GM23338 (cell line): ENCODE data around the gene C9orf85. TPM values are rescaled to one million over a fixed set of nuclear protein-coding genes. Genes with fewer than 3 reads are reported as not detected.

Experiments used
- ATAC-seq: fragments of 200-7000 bp; cut with Tn5 transposase; 3 replicates; pipeline ENCODE4 v1.9.1; 2020
- DNase-seq: peaks from one replicate; pipeline ENCODE4 v3.0.0-alpha.2; 2015; ENCODE audit warnings: low spot score
- H2AFZ ChIP-seq: fragments of 200-600 bp; sonication (generic); 2 replicates; pipeline ENCODE4 v1.8.0; 2016; ENCODE audit warnings: antibody characterized with exemption, mild to moderate bottlenecking, moderate library complexity
- H3F3A ChIP-seq: fragments of 200-600 bp; sonication (generic); replicated peaks from 2 replicates; pipeline ENCODE4 v1.8.0; 2017; ENCODE audit warnings: antibody characterized with exemption, mixed run types, low read depth
- H3K27ac ChIP-seq: fragments of 200-600 bp; sonication (generic); 2 replicates; pipeline ENCODE4 v1.6.1; 2016; ENCODE audit warnings: low read depth
- H3K27me3 ChIP-seq: fragments of 200-600 bp; sonication (generic); 2 replicates; pipeline ENCODE4 v1.8.0; 2016; ENCODE audit warnings: mild to moderate bottlenecking, mixed run types, moderate library complexity; ENCODE audit not compliant: insufficient read depth
- H3K36me3 ChIP-seq: fragments of 200-600 bp; sonication (generic); 2 replicates; pipeline ENCODE4 v1.8.0; 2016; ENCODE audit warnings: mild to moderate bottlenecking; ENCODE audit not compliant: insufficient read depth
- H3K4me1 ChIP-seq: fragments of 200-600 bp; sonication (generic); 2 replicates; pipeline ENCODE4 v1.8.0; 2016; ENCODE audit warnings: mild to moderate bottlenecking, moderate library complexity; ENCODE audit not compliant: insufficient read depth
- H3K4me2 ChIP-seq: fragments of 200-600 bp; sonication (generic); 2 replicates; pipeline ENCODE4 v1.7.1; 2017; ENCODE audit warnings: mixed run types
- H3K4me3 ChIP-seq: fragments of 200-600 bp; sonication (generic); 2 replicates; pipeline ENCODE4 v1.6.1; 2016; ENCODE audit warnings: mixed run types
- H3K79me2 ChIP-seq: fragments of 200-600 bp; sonication (generic); replicated peaks from 2 replicates; pipeline ENCODE4 v1.8.0; 2017; ENCODE audit warnings: mild to moderate bottlenecking; ENCODE audit not compliant: insufficient read depth
- H3K9me2 ChIP-seq: fragments of 200-600 bp; sonication (generic); 2 replicates; pipeline ENCODE4 v1.8.0; 2017; ENCODE audit not compliant: insufficient read depth
- H4K20me1 ChIP-seq: fragments of 200-600 bp; sonication (generic); replicated peaks from 2 replicates; pipeline ENCODE4 v1.8.0; 2017; ENCODE audit warnings: mild to moderate bottlenecking; ENCODE audit not compliant: insufficient read depth
- H3K27ac Mint-ChIP-seq: 2 replicates; pipeline ENCODE4 v1.8.0; 2020; ENCODE audit warnings: inconsistent platforms, mild to moderate bottlenecking, moderate library complexity, mixed read lengths
- H3K27me3 Mint-ChIP-seq: 3 replicates; pipeline ENCODE4 v1.8.0; 2022; ENCODE audit warnings: low read depth, mild to moderate bottlenecking, moderate library complexity, mixed read lengths, inconsistent platforms; ENCODE audit not compliant: insufficient read depth, poor library complexity
- H3K36me3 Mint-ChIP-seq: 3 replicates; pipeline ENCODE4 v1.8.0; 2021; ENCODE audit warnings: low read depth, mild to moderate bottlenecking, inconsistent platforms, moderate library complexity, mixed read lengths
- H3K4me1 Mint-ChIP-seq: 3 replicates; pipeline ENCODE4 v1.8.0; 2020; ENCODE audit warnings: mild to moderate bottlenecking, inconsistent platforms, mixed read lengths
- H3K4me3 Mint-ChIP-seq: 3 replicates; pipeline ENCODE4 v1.8.0; 2021; ENCODE audit warnings: moderate library complexity, mild to moderate bottlenecking, inconsistent platforms, mixed read lengths
- H3K9me3 Mint-ChIP-seq: 3 replicates; pipeline ENCODE4 v1.8.0; 2020; ENCODE audit warnings: moderate library complexity, mild to moderate bottlenecking, inconsistent platforms, mixed read lengths
- CREB1 ChIP-seq: fragments of 250-450 bp; sonication (Bioruptor Pico); IDR thresholded peaks from 2 replicates; pipeline ENCODE4 v1.5.0; 2020; ENCODE audit warnings: low read depth, mild to moderate bottlenecking, moderate library complexity
- ETS1 ChIP-seq: IDR thresholded peaks from 2 replicates; pipeline ENCODE4 v1.6.1; 2016; ENCODE audit warnings: antibody characterized with exemption
- EZH2phosphoT487 ChIP-seq: fragments of 200-600 bp; sonication (generic); IDR thresholded peaks from one replicate; pipeline ENCODE4 v1.8.1; 2018; ENCODE audit warnings: antibody characterized with exemption; ENCODE audit not compliant: unreplicated experiment
- JUNB ChIP-seq: IDR thresholded peaks from one replicate; pipeline ENCODE4 v1.6.1; 2016; ENCODE audit warnings: antibody characterized with exemption; ENCODE audit not compliant: unreplicated experiment
- REST ChIP-seq: IDR thresholded peaks from one replicate; pipeline ENCODE4 v1.6.1; 2018; ENCODE audit warnings: antibody characterized with exemption; ENCODE audit not compliant: unreplicated experiment
- STAT1 ChIP-seq: IDR thresholded peaks from one replicate; pipeline ENCODE4 v1.6.1; 2016; ENCODE audit warnings: antibody characterized with exemption; ENCODE audit not compliant: unreplicated experiment
- ZNF114 ChIP-seq: fragments of 250-450 bp; sonication (Bioruptor Pico); IDR thresholded peaks from 2 replicates; pipeline ENCODE4 v1.5.0; 2020; ENCODE audit warnings: mild to moderate bottlenecking, moderate library complexity
- ZNF462 ChIP-seq: fragments of 250-450 bp; sonication (Bioruptor Pico); IDR thresholded peaks from 2 replicates; pipeline ENCODE4 v1.5.0; 2020; ENCODE audit warnings: mild to moderate bottlenecking, moderate library complexity
- polyA plus RNA-seq: library from polyadenylated mRNA; unstranded; fragments of >200 nt; fragmentation: Nextera tagmentation; extraction: Ambion mirVana; gene quantifications from 2 replicates; pipeline ENCODE4 v1.2.1, GENCODE V29; 2016
- total RNA-seq: library from RNA; depleted of rRNA; stranded (reverse); fragments of >200 nt; shearing (Covaris generic); gene quantifications from 2 replicates; pipeline ENCODE4 v1.2.3, GENCODE V29; 2014

The C9orf85 gene
- total and polyA plus RNA-seq, 2 experiments from 2014 or later = 10.3 to 20.8 TPM

- Histone ChIP-seq H3K4me1 (peaks cover 19% of the 10 kb centered on the region), H3K4me2 (no peak overlapping the region), H2AFZ (no peak overlapping the region), H3K36me3 (no peaks in the 10 kb centered on the region), H4K20me1 (no peaks in the 10 kb centered on the region), H3K27me3 (no peaks in the 10 kb centered on the region), H3F3A (no peaks in the 10 kb centered on the region), H3K9me2 (0 out of 2 replicates have a peak, but pooled peaks cover 3% of the 10 kb centered on the region), H3K79me2 (no peaks in the 10 kb centered on the region), H3K27ac (no peak overlapping the region), H3K4me3 (no peak overlapping the region)
- H3K4me1 Mint-ChIP-seq = peaks cover 31% of the 10 kb centered on the region
- TF ChIP-seq REST = no peak
- TF ChIP-seq EZH2phosphoT487 = no peak
- TF ChIP-seq CREB1 = no peak
- no peak for TF ChIP-seq ETS1
- TF ChIP-seq ZNF114 (CRISPR knock-in tag) = no peak
- TF ChIP-seq STAT1 = no peak
- DNase-seq (no peak), ATAC-seq (no peak)
- H3K27me3 Mint-ChIP-seq = peaks cover 4% of the 10 kb centered on the region
- H3K27ac Mint-ChIP-seq = no peak overlapping the region
- no peaks in the 10 kb centered on the region; the same call in 2 of the 3 replicates for H3K9me3 Mint-ChIP-seq
- H3K4me3 Mint-ChIP-seq = no peak overlapping the region
- no peaks in the 10 kb centered on the region; the same call in 2 of the 3 replicates for H3K36me3 Mint-ChIP-seq
These were observed 75.5 kb downstream of the C9orf85 start for GRCh38 chr9:71986900-71987299.

- peaks cover 31% of the 10 kb centered on the region for H3K4me1 Mint-ChIP-seq
- no peak overlapping the region for H3K4me2 ChIP-seq
- no peak for TF ChIP-seq ZNF462 (CRISPR knock-in tag)
- no peak for TF ChIP-seq JUNB
These were observed 76.3 kb downstream of the C9orf85 start for GRCh38 chr9:71987471-71988371.

More at GRCh38 chr9:71987471-71988371, 76.3 kb downstream of the C9orf85 start:
- Histone ChIP-seq H3F3A (no peaks in the 10 kb centered on the region), H4K20me1 (no peaks in the 10 kb centered on the region), H3K36me3 (no peaks in the 10 kb centered on the region), H3K27ac (no peak overlapping the region), H2AFZ (no peak overlapping the region), H3K4me3 (no peak overlapping the region), H3K79me2 (no peaks in the 10 kb centered on the region), H3K9me2 (0 out of 2 replicates have a peak, but pooled peaks cover 3% of the 10 kb centered on the region), H3K4me1 (peaks cover 19% of the 10 kb centered on the region), H3K27me3 (no peaks in the 10 kb centered on the region)
- no peaks in the 10 kb centered on the region; the same call in 2 of the 3 replicates for H3K9me3 Mint-ChIP-seq
- H3K36me3 Mint-ChIP-seq = no peaks in the 10 kb centered on the region; the same call in 2 of the 3 replicates
- DNase-seq (no peak), ATAC-seq (no peak)
- H3K27me3 Mint-ChIP-seq = peaks cover 4% of the 10 kb centered on the region
- no peak overlapping the region for H3K27ac Mint-ChIP-seq
- no peak overlapping the region for H3K4me3 Mint-ChIP-seq
